ENCODE measurements around the gene DCUN1D2.
A peak's percentile ranks its signal among the peaks of the same experiment; 100 is the strongest.
"Not testable (repeated sequence)": the region's sequence is repeated elsewhere in the genome, so short reads cannot be mapped to it uniquely, and the experiment has no call there.

The DCUN1D2 gene

DNA sequence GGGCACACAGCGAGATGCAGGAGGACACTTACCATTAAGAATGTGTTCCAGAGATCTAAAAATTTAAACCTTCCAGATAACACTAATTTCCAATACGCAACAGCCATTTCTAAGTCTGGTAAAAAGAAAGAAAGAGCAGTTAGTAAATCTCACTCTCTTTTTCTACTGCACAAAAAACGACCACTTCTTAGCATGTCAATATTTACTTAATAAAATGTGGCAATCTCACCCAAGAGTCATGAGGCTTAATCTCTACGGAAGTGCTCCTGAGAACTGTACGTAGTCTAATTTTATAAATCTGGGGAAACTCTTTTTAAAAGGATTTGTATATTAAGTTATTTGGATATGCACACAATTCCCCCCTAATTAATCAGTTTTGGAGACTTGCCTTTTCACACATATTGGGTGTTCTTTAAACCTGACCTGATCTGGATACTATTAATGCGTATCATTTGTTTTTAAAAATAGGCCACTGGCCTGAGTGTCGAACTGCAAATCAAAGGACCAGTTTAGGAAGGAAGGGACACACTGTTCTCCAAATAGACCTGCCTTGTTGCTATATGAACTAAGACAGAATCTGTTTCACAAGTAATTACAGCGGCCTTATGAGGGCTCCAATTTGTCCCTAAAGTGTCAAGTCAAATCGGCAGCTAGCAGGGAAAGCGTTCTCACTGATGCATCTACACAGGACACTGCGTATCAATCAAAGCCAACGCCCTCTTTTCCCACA is 29.3 kb downstream of the DCUN1D2 start:
- DNase-seq, result no peak

DNA sequence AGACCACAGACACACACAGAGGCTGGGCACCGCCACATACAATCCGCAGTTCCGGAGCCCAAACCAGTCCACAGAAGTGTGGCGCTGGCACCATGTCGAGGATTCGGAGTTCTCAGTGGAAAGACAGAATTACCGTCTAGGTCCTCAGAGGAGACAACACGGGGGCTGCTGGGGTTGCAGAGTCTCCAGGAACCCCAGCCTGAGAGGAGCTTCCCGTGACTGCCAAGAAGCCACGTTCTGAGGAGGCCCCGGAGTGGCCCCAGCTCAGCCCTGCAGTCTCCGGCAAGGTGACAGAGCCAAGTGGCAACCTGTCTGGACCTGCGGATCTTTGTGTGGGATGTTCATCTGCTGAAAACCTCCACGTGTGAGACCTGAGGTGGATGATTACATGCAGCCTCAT is 29.9 kb downstream of the DCUN1D2 start:
- no peak for DNase-seq

DNA sequence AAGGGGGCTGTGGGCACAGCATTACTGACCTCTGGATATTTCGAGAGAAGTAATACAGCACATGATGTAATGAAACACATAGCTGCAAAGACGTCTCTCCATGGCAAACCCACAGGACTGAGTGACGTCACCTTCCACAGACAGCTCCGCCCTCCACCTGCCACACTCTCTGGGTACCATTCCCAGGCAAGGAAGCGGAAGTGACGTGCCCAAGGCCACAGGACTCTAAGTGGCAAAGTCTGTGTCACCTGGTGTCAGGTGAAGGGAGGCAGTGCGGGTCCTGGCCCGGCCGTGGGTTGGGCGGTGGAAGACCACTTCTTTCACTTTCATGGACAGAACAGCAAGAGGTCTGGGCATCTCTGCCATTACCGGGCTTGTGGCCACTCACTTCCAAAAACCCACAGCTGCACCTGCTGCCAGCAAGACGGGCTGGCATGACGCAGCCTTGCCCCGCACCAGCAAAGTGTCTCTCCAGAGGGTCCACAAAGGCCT is 30.4 kb downstream of the DCUN1D2 start:
- DNase-seq, result no peak

DNA sequence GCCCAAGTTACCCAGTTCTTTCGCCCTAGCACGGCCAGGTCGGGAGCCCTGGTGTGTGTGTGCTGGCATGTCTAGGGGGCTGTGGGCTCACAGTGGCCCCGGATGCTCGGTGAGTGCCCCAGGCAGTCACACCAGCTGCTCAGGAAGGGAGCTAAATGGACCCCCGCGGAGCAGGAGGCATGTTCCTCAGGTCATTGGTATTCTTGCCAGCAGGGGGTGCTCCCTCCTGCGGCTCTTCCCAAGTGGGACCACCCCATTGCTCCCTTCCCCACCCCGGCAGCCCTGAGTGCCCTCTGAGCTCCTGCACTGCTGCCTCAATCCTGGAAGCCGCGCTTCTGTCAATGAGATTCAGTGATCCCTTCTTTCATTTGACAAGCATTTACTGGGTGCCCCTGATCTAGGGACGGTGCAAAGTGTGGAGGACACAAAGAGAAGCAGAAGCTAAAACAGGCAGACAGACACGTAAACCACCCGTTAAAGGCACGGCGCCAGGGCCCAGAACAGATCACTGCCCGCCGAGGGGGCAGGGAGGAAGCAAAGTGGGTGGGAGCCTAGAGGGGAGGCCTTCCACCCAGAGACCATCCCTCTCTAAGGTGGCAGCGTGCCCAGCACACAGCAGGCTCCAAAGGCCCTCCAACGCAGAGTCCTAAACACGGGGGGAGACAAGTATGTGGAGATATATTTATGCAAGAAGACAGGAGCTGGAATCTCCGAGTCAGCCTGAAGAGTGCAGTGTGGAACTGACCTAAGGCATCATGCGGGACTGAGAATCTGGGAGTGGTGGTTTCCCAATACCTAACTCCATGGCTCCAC is 32.1 kb downstream of the DCUN1D2 start:
- no peak for DNase-seq

DNA sequence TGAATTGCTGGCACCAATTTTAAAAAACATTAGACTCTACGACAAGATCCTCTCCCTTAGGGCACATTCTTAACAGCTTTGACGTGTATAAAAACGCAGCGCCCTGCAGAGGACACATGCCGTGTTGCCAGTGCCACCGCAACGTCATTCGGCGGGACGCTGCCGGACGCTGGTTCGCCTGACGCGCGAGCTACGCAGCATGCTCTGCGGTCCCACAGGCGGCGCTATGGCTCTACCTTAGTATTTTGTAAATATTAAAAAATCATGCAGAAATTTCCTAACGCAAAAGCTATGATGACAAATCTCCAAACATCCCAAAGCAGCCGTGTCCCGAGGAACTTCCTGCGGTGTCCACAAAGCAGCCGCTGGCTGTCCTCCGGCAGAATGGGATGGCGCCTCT is 33.0 kb downstream of the DCUN1D2 start:
- no peak for DNase-seq

DNA sequence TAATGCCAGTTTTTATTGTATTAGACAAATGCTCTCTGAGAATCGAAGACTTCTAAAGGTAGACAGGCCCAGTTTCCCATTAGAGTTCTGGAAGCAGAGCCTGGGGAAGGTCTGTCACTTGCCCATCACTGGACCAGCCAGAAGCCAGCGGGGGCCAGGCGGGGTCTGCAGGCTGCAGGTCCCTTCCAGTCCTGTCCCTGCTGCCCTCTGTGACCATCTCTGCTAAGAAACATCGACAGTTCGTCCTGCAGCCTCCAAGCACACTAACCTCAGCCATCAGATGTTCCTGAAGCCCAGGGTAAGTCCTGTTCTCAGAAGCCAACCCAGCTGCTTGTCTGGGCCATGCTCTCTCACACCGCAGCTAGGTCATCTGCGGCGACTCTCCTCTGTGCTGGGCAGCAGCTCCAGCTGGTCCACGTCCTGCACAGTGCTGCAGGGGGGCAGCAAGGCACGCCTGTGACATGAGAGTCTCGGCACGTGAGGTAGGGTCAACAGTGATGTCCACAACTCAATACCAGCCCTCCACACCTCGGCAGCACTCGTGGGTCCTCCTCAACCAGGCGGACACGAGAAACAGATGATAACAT is 34.3 kb downstream of the DCUN1D2 start:
- no peak for DNase-seq

DNA sequence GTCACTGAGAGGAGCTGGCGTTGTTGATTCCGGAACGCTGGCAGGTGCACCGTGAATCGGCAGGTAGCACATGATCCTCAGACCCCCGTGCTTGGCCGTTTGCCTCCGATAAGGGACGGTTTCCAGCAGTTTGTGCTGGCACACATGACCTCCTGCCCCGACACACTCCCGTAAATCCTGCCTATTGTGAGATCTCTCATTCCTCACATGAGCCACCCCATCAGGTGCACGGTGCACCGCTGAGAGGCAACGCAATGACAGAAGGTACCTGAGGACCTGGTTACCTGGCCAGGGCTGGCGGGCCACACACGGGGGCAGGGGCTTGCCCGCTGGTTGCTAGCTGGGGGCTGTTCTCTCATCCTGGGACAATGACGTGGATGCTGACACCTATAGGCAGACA is 35.1 kb downstream of the DCUN1D2 start:
- no peak for DNase-seq

DNA sequence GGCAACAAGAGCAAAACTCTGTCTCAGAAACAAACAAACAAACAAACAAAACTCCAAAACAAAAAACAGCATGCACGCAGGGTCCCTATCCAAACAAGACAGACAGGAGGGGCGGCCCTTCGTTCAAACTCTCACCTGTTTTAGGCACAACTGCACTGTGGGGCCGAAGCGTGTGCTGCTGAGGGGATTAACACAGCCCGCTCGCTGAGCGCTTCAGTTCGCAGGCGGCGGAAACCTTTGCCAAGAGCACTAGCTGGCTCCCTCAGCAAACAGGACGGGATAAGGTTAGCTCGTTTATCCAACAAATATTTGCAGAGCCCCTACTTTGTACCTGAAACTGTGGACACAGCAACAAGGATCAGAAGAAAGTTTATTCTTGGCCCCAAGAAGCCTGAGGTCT is 35.6 kb downstream of the DCUN1D2 start:
- DNase-seq, result no peak

DNA sequence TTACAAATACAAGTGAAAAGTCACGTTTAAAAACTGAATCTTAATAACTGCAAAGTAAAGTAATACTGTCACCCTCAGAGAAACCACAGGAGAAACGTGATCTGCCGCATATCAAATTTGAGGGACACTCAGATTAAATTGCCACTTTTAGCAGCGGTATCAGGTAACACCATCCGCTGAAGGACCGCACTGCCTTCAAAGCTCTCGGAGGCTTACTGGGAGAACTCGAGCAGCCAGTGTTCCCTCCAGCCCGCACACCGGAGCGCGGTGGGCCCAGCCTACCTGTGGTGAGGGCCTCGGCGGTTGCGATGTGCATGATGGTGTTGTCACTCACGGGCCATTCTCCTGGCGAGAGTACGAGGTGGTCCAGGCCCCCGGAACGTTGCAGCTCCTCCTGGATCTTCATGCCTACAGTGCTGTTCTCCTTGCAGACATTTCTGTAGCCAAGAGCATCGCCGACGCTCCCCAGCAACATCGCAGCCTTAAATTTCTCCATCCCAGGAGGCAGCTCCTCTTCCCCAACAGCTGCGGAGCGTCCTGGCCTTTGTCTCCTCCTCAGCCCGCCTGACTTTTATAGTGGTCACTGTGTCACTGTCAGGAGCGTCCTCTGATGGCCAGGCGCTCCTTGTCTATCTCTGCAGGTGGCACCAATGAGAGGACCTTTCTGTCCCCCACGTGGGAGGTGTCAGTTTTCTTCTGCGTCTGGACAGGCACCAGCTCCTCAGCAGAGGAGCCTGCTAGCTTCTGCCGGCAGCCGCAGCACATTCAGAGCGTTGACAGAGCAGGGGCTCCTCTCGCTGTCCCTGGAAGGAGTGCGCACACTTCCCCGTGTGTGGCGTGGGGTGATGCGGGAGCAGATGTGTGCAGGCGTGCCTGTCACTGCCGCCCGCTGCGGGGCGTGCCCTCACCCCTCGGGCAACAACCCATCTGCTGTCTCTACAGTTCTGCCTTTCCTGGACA is 37.3 kb downstream of the DCUN1D2 start, which contains the start of gene ADPRHL1:
Gene ADPRHL1, minus strand, starts transcription at position 547 of the 960 bp plus-strand sequence. Its CDS starts 51 bp downstream, at position 496.
- no peak for DNase-seq

DNA sequence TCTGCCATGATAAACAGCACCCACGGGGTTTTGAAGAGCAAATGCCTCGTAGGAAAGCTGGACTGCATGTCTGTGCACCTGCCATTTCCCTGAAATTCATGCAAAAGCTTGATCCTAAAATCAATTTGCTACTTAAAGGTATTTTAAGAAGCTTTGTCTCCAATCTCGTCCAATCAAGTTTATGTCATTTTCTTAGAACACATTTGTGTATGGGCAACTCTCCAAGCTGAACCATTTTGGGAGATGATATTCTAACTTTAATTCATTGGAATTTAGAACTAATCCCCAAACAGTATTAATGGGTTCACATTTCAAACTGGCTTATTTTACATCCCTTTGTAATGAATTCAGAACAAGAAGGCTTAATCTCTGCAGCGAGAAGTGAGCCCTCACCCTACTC is 38.0 kb downstream of the DCUN1D2 start:
- DNase-seq, result no peak

DNA sequence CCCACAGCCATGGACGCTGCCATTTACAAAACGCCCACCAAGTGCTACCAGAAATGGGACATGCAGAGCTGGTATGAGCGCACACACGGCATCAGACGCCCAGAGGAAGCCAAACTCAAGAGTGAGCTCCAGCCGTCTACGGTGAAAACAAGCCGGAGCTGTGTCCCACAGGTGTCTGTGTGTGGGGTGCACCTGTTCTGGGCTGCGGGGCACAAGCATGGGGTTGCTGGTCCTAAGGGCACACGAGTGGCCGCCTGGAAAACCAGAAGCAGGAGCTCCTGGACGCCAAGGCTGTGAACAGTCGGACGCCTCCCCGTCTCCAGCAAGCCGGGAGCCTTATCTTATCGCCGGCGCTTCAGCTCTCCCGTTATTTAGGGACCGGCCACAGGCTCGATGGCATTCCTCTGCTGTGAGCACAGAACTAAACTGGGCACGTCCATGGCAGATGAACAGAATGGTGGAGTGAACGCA is 38.5 kb downstream of the DCUN1D2 start:
- DNase-seq, result no peak

DNA sequence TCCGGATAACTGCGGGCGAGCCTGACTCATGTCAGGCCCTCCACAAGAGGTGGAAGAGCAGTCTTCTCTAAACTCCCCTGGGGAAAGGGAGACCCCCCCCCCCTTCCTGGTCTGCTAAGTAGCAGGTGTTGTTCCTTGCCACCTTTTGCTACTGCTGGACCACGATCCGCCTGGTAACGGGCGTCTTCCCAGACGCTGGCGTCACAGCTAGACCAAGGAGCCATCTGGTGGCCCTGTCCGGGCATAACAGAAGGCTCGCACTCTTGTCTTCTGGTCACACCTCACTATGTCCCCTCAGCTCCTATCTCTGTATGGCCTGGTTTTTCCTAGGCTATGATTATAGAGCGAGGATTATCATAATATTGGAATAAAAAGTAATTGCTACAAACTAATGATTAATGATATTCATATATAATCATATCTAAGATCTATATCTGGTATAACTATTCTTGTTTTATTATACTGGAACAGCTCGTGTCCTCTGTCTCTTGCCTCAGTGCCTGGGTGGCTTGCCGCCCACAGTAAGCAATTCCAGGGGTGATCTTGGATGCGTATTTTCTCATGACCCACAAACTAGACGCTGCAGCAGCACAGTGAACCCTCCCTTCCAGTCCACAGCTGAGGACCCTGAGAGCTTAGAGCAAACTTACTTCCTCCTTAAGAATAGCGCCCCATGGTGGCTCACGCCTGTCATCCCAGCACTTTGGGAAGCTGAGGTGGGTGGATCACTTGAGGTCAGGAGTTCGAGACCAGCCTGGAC is 39.5 kb downstream of the DCUN1D2 start:
- DNase-seq, result peak; percentile 12

DNA sequence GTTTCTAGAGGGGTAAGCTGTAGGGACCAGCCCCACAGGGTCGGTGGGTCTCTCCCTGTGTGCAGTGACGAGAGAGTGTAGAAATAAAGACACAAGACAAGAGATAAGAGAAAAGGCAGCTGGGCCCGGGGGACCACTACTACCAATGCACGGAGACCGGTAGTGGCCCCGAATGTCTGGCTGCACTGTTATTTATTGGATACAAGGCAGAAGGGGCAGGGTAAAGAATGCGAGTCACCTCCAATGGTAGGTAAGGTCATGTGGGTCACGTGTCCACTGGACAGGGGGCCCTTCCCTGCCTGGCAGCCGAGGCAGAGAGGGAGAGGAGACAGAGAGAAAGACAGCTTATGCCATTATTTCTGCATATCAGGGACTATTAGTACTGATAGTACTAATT is 40.2 kb downstream of the DCUN1D2 start:
- DNase-seq, result not testable (repeated sequence)

DNA sequence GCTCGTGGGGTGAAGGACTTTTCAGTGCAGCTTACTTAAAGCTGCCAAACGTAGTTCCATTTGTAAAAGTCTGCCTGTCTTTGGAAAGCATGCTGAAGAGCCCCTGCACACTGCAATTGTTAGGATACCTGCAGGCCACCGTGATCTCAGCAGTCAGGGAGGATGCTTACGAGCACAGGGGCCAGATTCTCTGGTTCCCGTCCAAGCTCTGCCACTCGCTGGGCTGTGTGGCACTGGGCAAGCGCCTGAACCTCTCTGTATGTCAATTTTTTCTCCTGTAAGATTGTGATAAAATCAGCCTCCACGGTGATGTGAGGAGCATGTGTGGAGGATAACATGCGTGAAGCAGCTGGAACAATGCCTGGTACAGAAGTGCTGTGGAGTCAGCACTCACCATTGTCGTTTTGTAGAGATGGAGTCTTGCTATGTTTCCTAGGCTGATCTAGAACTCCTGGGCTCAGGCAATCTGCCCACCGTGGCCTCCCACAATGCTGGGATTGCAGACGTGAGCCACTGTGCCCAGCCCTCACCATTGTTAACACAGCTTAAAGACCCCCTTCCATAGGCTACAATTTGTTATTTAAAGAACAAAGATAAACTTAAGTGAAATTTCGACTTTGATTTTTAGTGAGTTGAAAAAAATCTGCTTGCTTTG is 40.7 kb downstream of the DCUN1D2 start:
- DNase-seq, result no peak

DNA sequence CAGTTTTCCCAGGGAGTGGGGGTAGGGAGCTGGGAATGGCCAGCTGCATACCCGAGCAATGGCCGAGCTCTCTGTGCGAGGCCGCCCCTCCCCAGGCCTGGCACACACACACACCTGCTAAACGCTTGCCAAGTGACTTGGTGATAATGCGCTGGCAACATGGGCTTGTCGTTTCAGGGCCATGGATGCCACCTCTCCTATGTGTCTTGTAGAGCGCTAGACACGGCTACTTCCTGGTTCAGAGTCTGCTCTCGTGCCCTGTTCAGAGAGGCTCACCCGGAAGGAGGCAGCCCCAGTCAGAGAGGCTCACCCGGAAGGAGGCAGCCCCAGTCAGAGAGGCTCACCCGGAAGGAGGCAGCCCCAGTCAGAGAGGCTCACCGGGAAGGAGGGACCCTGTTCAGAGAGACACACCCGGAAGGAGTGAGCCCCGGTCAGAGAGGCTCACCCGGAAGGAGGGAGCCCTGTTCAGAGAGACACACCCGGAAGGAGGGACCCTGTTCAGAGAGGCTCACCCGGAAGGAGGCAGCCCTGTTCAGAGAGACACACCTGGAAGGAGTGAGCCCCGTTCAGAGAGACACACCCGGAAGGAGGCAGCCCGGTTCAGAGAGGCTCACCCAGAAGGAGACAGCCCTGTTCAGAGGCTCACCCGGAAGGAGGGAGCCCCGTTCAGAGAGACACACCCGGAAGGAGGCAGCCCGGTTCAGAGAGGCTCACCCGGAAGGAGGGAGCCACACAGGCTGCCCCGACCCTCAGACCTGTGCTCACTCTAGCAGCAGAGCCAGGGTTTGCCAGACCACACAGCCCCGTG is 41.4 kb downstream of the DCUN1D2 start:
- peak; percentile 100 for DNase-seq

DNA sequence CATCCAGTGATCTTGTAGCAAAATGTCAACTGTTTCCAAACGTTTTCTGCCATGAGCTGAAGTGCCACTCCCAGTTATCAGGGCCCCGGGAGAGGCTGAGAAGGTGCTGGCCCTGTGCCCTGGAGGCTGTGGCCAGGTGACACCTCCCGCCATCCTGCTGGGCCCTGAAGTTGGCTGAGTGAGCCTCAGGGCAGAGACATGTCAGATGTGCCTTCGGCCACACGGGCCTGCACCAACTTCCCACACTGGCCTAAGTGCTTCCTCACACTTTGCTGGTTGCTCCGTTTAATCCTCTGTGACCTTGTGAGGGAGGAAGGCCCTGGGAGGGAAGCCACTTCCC is 42.0 kb downstream of the DCUN1D2 start:
- DNase-seq, result peak; percentile 75

DNA sequence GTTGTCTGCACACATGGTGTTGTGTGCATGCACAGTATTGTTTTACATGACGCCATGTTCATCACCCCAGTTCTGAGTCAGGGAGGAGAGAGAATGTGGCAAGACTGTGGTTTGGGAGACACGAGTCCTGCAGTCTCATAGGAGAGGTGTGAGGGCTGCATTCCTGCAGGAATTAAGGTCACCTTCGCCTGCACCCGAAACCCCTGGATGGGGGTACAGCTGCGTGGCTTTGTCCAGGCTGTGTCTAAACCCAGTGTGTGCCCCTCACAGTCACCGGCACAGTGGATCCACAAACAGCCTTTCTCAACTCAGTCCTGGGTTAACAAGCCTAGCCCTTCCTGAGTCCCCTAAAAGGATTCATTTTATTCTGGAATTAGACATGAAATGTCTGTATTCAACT is 42.9 kb downstream of the DCUN1D2 start:
- DNase-seq, result no peak

DNA sequence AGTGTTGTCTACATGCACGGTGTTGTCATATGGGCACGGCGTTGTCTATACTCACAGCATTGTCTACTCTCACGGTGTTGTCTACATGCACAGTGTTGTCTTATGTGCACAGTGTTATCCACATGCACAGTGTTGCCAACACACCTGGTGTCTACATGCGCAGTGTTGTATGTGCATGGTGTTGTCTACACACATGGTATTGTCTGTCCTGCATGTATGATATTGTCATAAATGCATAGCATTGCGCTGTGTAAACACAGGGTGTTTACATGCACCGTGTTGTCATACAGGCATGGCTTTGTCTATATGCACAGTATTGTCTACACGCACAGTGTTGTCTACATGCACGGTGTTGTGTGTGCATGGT is 44.0 kb downstream of the DCUN1D2 start:
- no peak for DNase-seq

DNA sequence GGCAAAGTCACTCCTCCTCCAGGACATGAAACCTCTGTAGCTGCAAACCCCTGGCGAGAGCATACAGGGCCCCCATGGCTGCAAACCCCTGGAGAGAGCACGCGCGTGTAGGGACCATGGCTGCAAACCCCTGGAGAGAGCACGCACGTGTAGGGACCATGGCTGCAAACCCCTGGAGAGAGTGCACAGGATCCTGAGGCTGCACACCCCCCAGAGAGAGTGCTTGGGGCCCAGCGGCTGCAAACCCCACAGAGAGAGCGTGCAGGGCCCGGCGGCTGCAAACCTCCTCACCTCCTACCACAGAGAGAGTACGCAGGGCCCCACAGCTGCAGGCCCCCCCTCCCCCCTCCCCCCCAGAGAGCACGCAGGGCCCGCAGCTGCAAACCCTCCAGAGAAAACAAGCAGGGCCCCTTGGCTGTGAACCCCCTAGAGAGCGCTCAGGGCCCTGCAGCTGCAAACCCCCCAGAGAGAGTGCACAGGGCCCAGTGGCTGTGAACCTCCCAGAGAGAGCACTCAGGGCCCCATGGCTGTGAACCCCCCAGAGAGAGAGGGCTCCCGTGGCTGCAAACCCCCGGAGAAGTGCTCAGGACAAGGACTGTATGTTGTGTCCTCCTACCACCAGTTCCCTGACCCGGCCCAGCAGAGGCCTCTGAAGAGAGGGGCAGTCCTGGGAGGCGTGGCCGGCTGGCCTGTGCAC is 44.6 kb downstream of the DCUN1D2 start:
- DNase-seq, result no peak

DNA sequence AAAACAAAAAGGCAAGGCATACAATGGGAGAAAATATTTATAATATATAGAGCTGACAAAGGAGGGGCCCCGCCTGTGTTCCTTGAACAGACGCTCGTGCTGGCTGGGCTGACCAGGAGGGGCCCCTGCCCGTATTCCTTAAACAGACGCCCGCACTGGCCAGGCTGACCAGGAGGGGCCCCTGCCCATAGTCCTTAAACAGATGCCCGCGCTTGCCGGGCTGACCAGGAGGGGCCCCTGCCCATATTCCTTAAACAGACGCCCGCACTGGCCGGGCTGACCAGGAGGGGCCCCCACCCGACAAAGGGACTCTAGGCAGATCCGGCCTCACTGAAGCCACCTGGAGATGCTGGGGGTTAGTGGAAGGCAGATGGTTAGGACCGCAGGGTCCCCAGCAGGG is 46.5 kb downstream of the DCUN1D2 start:
- no peak for DNase-seq
